ENCODE measurements around the gene SH3D21.

DNA sequence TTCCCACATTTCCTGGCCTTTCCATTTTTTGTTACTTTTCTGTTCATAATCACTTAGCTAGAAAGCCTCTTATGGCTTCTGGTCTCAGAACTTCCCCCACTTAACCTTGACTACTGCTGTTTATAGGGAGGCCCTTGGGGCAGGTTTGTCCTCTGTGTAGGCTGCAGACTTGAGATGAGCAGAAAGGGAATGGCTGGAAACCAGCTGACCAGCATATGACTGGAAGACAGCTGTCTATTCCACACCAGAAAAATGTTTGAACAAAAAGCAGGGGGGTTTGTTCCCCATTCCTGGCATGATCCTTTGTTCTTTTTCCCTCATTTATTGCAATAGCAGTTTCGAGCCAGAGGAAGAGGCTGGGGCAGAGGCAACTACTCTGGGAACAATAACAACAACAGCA, 4.9 kb upstream of the SH3D21 start:
- TF ChIP-seq, protein P1, sequence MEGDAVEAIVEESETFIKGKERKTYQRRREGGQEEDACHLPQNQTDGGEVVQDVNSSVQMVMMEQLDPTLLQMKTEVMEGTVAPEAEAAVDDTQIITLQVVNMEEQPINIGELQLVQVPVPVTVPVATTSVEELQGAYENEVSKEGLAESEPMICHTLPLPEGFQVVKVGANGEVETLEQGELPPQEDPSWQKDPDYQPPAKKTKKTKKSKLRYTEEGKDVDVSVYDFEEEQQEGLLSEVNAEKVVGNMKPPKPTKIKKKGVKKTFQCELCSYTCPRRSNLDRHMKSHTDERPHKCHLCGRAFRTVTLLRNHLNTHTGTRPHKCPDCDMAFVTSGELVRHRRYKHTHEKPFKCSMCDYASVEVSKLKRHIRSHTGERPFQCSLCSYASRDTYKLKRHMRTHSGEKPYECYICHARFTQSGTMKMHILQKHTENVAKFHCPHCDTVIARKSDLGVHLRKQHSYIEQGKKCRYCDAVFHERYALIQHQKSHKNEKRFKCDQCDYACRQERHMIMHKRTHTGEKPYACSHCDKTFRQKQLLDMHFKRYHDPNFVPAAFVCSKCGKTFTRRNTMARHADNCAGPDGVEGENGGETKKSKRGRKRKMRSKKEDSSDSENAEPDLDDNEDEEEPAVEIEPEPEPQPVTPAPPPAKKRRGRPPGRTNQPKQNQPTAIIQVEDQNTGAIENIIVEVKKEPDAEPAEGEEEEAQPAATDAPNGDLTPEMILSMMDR (IDR thresholded peaks at IDR 0.05): no peak
- no peak for TF ChIP-seq POLR2A (IDR thresholded peaks at IDR 0.05)

All from thyroid gland (tissue), 4 donors.